ENCODE data around the gene EFCAB6. TPM values are rescaled to one million over a fixed set of nuclear protein-coding genes. Genes with fewer than 3 reads are reported as not detected.
A peak's percentile ranks its signal among the peaks of the same experiment; 100 is the strongest.

Gene EFCAB6
- total RNA-seq, 1 experiment from 2014 or later: 0.88 TPM

- no peak for DNase-seq (ENCODE audit: low spot score)
Measured at GRCh38 chr22:43829904-43830851, 18.1 kb upstream of the EFCAB6 start.

- no peak for DNase-seq (ENCODE audit: low spot score)
Measured at GRCh38 chr22:43828998-43829782, 17.1 kb upstream of the EFCAB6 start.

- DNase-seq (ENCODE audit: low spot score): no peak
Measured at GRCh38 chr22:43828725-43828997, 16.6 kb upstream of the EFCAB6 start.

GRCh38 chr22:43827926-43828724, 16.0 kb upstream of the EFCAB6 start:
- DNase-seq (ENCODE audit: low spot score): no peak

- no peak for DNase-seq (ENCODE audit: low spot score)
Measured at GRCh38 chr22:43827003-43827735, 15.1 kb upstream of the EFCAB6 start.

- peak; percentile 60 for DNase-seq (ENCODE audit: low spot score)
Measured at GRCh38 chr22:43826142-43827002, 14.3 kb upstream of the EFCAB6 start.

GRCh38 chr22:43825651-43826050, 13.5 kb upstream of the EFCAB6 start:
- DNase-seq (ENCODE audit: low spot score): no peak

- no peak for DNase-seq (ENCODE audit: low spot score)
Measured at GRCh38 chr22:43824724-43825420, 12.8 kb upstream of the EFCAB6 start.

GRCh38 chr22:43823911-43824665, 12.0 kb upstream of the EFCAB6 start:
- DNase-seq (ENCODE audit: low spot score): no peak

- DNase-seq (ENCODE audit: low spot score): no peak
Measured at GRCh38 chr22:43823353-43823908, 11.3 kb upstream of the EFCAB6 start.

- DNase-seq (ENCODE audit: low spot score): no peak
Measured at GRCh38 chr22:43821606-43822425, 9.7 kb upstream of the EFCAB6 start.

GRCh38 chr22:43820651-43821305, 8.7 kb upstream of the EFCAB6 start:
- no peak for DNase-seq (ENCODE audit: low spot score)

- no peak for DNase-seq (ENCODE audit: low spot score)
Measured at GRCh38 chr22:43819931-43820640, 8.0 kb upstream of the EFCAB6 start.

GRCh38 chr22:43819421-43819921, 7.4 kb upstream of the EFCAB6 start:
- DNase-seq (ENCODE audit: low spot score): no peak

- DNase-seq (ENCODE audit: low spot score): no peak
Measured at GRCh38 chr22:43818981-43819380, 6.9 kb upstream of the EFCAB6 start.

GRCh38 chr22:43817402-43817801, 5.3 kb upstream of the EFCAB6 start:
- no peak for DNase-seq (ENCODE audit: low spot score)
